Left hindlimb (tissue), 1 donor: ENCODE results near the gene PADI2.

Experiments
- DNase-seq: peaks from one replicate; pipeline ENCODE4 v3.0.0-alpha.2; 2018

PADI2 gene

DNA sequence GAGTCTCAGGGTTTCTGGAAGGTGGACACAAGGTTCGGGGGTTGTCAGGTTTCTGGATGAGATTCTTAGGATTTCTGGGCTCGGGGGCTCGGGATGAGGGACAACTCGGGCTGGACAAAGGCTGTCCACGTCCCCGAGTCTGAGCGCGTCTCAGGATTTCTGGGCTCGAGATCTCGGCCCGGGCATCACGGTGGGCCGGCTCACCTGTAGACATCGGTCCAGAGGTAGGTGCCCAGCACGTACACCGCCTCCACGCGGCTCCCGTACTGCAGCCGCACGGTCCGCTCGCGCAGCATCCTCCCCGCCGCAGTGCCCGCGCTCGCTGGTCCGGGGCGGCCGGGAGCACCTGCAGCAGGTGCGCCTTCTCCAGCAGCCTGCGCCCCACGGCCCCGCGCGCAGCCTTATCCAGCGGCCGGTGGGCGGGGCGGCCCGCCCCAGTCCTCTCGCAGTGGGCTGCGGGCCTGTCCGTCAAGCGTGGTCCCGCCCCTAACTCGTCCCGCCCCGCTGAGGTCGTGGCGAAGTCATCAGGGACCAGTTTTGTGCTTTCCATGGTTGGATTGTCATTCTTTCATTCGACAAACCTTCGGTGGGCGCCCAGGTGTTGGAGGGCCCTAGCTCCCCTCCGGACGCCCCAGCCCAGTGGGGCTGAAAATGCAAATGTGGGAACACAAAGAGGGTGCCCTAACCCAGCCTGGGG lies at the start of gene PADI2:
PADI2 (minus strand) TSS at position 376 of the 697 bp plus-strand sequence; CDS start at position 296, 80 bp downstream.
- no peak for DNase-seq

DNA sequence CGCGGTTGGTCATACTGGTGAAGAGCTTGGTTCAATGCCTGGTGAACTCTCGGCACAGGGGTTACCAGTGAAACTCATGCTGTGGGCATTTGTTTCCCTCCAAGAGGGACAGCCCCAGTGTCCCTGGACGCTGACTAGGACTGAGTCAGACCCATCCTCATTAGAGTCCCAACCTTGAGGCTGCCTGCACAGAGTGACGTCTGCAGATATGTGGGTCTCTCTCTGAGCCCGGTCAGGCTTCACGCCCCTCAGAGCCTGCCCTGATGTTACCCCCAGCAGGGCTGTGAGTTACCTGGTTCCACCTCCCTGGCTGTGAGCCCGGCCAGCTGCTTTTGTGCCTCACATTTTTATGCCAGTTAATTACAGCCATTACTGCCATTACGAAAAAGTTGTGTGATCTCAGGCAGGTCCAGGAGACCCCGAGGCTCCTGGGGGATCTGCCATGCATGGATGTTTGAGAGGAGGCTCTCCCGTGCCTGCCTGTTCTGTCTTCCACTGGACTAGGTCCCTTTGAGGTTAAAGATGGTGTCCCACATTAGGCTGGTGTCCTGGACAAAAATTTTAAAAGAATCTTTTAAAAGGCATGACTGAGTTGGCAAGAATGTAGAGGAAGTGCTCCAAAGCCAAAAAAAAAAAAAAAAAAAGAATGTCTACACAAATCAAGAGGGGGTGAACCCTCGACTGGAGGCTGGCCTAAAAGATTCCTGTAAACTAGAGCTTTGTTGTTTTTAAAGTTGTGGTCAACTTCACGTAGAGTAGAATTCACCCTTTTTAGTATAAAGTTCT lies 49.0 kb upstream of the PADI2 start:
- no peak for DNase-seq

DNA sequence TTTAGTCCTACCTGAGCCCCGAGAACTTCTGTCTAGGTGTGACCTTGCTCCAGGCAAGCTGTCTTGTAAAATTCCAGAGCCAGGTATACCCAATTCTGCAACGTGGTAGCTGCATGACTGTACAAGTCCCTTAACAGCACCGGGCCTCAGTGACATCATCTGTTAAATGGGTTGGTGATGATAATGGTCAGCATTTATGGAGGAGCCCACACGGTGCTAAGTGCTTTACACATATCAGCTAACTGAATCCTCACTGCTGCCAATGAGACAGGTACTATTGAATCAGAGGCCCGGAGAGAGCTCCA lies 48.5 kb upstream of the PADI2 start:
- DNase-seq, result no peak

DNA sequence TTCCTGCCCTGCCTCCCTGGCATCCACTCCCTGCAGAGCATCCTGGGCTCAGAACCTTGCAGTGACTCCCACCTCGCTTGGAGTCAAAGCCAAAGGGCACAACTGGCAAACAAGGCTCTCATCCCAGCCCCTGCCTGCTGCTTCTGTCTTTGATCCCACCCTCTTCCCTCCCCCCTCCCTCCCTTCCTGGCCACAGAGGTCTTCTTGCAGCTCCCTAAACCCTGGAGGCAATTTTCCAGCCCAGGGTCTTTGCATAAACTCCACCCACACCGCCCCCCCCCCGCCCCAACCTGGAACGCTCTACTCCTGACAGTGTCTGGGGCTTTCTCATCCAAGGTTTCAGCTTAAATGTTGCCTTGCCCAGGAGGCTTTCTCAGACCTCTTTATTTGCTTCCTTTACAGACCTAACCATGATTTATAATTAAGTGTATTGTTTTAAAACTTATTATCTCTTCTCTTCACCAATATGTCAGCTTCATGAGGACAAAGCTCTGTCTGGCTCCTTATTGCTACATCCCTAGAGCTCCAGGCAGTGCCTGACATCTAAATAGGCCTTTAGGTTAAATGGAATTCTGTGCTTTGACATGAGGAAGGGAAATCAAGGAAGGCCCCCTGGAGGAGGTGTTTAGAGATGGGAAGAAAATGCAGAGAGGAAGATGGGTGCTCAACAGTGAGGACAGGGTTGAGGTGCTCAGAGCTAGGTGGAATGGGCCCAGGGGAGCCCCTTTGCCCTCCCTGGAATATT lies 48.0 kb upstream of the PADI2 start:
- no peak for DNase-seq

DNA sequence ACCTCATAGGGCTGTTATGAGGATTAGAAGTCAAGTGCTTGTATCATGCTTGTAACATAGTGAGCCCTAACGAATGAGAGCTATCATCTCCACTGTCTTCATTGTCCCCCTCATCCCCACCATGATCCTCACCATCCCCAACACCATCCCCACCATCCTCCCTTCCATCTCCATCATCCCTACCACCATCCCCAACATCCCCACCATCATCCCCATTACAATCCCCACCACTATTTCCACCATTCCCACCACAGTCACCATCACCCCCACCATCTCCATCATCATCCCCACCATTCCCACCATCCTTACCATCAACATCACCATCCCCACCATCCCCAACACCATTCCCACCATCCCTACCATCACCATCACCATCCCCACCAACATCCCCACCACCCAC lies 46.6 kb upstream of the PADI2 start:
- DNase-seq, result no peak

DNA sequence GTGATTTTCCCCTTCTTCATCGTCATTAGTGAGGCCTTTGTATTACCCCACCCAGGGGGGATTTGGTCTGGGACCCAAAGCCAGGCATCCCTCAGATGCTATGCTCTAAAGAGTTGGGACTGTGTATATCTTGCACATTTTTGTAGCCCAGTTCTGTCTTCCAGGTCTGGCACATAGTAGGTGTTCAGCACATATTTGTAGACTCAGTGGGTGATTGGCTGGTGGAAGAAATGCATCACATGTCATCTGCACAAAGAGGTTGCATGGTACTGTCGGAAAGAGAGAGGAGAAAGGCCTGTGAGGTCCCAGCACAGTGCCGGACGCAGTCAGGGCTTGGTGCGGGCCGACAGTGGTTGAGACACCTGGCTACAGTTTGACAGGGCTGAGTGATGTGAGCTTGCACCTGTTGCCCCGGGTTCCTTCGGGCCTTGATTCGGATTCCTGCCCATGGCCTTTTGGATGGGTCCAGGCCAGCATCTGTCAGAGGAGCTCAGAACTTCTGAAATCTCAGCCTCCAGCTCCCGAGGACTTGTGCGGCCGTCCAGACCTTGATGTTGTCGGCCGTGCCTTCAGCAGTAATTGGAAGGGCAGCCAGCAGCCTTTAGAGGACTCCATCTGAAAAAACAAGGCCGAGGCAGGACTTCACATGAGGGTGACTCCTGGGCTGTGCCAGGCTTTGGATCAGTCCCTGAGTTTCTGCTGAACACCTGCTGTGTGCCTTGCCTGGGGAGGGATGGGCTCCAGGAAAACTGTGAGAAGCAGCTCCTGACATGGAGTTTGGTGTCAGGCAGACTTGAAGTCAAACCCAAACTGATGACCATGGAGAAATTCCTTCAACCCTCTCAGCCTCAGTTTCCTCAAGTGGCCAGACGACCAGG lies 44.8 kb upstream of the PADI2 start:
- DNase-seq, result no peak

DNA sequence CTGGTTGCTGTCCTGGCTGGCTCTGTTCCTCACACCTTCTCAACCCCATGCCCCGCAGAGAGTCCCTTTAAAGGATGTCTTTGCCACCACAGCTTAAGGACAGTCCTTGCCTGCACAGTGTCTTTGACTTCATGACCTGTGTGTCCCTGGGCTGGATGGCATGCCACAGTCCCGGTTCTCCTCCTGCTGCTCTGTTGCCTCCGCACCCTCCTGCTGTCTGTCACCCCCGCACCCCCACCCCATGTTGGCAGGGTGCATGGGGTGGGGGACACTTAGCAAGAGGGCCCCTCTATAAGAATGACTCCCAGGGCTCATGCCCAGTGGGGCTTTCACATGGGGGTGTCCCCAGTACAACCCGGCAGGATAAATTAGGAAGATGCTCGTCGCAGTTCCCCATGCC lies 44.1 kb upstream of the PADI2 start:
- no peak for DNase-seq

DNA sequence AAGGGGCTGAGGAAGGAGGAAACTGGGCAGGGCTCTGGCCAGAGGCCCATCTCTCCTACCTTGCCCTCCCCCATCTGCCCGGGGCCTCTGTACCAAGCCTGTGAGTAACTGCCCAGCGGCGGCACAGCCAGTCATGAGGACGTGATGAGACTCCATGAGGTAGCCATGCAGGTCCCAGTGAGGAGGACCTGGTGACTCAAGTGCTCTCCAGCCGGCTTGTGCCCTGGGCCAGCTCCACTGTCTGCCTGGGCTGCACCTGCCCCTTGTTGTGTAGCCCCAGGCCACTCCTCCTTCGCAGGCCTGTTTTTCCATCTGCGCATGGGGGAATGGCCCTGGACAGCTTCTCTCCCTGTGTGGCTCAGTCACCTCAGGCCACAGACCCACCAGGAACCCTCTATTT lies 43.7 kb upstream of the PADI2 start:
- DNase-seq, result no peak

DNA sequence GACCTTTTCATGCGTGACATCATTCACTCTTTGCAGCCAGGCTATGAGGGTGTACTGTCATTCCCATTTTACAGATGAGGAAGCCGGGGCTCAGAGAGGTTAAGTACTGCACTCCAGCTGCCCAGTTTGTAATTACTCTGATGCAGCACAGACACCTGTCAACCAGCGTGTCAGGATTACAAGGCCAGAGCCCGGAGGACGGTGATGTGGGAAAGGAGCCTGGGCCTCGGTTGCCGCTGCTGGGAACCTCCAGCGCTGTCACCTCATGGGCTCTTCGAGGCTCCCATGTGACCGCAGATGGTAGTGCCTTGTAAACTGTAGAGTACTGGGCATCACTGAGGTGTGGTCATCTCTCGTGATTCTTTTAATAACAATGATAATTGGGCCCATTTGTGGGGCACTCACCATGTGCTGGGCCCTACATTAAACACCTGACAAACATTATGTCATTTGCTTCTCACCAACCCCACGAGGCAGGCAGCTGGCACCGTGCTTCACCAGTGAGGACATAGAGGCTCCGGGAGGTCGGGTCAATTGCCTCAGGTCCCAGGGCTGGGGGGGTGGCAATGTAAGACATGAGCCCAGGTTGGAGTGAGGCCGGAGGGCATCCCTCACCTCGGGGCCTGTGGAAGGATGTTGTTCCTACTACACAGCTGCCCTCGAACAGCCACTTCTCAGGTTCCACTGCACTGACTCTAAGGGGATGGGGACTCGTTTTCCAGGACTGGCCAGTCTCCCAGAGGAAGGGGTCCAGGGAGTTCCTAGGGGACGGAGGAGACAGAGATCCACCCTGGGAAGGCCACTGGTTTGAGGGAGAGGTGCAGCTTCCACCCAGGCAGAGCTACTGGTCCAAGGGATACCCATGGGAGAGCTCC lies 42.9 kb upstream of the PADI2 start:
- no peak for DNase-seq

DNA sequence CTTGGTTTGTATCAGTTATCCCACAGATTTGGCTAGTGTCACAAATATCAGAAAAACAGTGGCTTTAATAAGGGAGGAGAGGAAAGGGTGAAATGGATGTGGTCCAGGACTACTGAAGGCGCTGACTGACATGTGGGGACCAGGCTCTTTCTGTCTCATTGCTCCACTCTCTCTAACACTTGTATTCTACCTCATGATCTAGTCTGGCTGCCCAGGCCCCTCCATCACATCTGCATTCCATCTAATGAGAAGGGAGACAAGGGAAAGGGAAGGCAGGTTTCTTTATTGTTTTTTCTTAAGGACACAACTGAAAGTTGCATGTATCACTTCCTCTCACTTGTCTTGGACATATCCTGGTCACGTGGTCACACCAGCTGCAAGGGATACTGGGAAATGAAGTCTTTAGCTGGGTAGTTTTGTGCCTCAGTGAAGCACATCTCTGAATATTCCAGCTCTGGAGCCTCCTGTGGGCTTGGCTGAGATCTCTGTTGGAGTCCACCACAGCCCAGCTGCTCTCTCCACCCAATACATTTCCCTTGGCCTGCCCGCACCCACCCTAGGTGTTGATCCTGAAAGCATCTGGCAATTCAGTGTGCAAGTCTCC lies 42.0 kb upstream of the PADI2 start:
- no peak for DNase-seq

DNA sequence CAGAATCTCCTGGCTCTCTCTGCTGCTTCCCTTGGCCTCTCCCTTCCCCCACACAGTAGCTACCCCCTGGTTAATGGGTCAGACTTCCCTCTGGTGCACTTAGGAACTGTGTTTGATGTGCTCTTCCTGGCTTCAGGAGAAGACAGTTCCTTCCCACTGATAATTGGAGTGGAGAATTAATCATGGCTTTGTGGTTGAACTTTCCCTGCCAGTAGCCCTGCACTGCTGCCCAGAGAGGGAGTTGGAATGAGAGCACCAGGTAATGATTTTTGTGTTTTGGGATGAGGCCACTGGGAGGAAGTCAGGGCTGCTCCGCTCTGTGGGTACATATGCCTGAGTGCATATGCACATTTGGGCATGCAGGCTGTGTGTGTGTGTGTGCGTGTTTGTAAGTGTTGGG lies 39.7 kb upstream of the PADI2 start:
- no peak for DNase-seq

DNA sequence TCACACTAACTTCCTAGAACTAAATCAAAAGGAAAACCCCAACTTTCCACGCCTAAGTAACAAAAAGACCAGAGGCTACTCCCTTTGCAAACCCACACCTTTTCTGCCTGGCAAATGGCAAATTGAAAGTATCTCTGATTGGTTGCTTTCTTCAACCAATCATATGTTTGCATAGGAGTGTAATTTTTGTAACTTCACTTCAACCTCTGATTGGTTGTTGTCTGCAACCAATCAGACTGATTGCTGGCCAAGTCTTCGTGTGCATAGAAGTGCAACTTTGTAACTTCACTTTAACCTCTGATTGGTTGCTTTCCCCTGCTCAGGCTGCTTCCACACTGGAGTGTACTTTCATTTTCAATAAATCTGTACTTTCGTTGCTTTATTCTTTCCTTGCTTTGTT lies 36.9 kb upstream of the PADI2 start:
- no peak for DNase-seq

DNA sequence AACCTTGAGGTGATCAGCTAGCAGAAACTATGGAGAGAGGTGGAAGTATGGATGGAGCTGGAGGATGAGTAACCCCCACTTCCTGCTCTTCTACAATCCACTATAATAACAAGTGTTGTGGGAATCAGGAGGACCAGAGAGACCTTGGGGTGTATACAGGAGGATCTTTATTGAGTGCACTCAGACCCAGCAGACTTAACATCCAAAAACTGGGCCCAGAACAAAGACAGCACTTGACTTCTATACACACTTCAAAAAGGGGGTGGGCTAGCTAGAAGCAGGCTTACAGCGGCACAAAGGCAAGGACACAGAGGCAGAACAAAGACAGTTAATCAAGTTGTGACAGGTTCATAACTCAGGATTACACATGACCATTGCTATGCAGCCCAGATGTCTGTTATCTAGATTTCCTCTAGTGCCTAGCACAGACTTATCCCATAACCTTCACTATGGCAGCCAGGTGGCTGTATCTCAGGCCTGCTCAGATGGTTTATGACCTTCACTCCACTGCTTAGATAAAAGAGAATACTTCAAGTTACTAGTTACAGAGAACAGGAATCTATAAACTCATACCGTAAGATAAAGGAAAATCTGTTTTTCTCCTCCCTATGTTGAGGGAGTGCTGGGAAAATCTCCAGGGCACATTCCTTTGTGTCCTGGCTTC lies 36.1 kb upstream of the PADI2 start:
- DNase-seq, result no peak

DNA sequence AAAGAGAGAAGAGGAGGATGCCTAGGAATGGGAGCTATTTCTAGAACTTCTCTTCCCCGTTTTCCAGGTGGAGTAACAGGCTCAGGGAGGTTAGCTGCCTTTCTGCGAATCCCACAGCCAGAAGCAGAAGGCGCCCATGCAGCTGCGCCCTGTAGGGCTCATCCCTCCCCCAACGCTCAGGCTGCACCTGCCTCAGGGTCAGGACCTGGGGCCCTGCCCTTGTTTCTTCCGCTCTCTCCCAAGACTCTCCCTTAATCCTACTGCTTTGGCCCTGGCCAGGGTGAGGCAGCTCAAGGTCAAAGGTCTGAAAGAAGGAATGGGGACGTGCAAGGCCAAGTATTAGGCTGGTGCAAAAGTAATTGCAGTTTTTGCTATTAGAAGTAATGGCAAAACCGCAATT lies 30.5 kb upstream of the PADI2 start:
- DNase-seq, result no peak

DNA sequence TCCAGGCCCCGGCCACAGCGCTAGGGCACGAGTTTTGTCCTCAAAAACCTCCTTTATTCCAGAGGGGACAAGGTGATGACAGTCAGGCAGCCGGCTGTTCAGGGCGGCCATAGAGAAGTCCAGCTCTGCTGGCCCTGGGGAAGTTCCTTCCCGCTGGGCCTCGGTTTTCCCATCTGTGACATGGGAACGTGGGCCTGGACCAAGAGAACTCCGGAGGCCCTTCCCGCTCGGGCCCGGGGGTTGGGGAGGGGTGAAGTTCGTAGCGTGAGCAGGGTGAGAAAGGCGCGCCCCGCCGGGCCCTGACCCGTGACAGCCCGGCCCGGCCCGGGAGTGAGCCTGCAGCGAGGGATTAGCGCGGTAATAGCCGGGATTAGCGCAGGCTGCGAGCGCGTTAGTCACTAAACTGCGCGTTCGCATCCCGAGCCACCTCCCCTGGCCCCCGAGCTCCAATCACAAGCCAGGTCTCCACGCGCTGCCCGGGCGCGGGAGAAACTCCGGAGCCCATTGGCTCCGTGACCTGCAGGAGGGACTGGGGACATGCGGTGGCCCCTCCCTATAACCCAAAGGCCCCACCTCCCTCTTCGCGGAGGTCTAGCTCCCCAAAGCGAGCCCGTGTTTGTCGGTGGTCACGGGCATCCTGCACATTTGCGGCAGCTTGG lies 29.8 kb upstream of the PADI2 start:
- no peak for DNase-seq

DNA sequence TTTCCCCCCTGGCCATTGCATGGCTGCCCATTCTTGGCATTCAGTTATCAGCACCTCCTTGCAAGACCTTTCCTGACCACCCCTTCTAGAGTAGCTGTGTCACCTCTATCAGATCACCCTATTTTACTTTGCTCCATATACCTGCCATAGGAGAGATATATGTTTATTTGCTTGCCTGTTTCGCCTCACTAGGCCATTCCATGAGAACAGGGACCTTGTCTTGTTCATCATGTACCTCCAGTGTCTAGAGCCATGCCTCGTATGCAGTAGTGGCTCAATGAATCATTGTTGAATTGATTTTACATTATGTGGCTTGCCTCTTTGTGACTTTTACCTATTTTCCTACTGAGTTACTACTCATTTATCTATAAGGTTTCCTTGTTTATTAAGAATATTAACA lies 26.4 kb upstream of the PADI2 start:
- DNase-seq, result no peak

DNA sequence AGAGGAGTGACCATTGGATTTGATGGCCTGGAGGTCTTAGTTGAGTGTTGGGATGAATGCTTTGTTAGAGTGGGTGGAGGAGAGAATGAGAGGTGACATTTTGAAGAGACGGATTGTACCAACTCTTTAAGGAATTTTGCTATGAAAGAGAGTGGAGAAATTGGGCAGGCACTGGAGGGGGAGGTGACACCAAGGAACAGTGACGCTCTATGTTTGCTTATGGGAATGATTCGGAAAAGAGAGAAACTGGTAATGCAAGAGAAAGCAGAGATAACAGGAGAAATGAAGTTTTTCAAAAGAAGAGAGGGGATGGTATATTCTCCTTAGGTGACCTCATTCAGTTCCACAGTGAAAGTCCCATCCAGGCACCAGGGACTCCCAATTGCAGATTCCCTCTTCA lies 24.5 kb upstream of the PADI2 start:
- no peak for DNase-seq

DNA sequence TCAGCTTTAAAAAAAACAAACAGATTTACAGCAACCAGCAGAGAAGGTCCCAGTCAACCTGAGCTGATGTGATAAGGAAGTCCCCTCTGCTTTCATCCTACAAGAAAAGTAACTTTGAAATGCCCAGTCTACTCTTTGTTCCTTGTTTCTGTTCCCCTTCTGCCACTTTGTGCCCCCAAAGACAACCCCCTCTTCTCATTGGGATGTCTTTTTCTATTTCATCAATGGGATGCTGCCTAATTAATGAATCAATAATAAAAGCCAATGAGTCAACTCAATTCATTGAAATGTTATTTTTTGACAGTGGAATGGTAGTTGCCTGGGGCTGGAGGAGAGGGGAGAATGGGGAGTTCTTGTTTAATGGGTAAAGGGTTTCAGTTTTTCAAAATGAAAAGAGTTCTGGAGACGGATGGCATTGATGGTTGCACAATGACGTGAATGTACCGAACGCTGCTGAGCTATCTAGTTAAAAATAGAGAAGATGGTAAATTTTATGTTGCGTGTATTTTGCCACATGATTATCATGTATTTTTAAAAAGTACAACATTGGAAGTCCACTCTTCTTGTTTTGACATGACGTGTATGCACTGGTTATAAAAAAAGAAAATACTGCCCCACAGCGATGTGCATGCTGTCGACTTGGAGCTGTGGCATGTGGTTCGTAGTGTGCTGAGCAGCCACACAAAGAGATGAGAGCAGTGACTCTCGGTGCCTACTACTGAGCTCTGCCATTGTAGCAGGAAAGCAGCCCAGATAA lies 22.4 kb upstream of the PADI2 start:
- DNase-seq, result no peak

DNA sequence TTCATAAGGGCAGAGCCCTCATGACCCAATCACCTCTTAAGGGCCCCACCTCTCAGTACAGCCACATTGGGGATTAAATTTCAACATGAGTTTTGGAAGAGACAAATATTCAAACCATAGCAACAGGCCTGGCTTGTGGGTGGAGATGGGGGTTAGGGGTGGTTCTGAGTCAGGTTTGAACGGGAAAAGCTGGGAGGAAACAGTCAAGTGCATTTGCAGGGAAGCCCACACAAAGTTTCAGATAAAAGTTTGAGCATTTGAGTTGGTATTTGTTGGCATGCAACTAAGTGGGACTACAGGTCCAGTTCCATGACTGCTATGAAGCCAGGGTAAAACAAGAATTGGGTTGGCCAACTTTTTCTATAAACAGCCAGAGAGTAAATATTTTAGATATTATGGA lies 21.0 kb upstream of the PADI2 start:
- DNase-seq, result no peak

DNA sequence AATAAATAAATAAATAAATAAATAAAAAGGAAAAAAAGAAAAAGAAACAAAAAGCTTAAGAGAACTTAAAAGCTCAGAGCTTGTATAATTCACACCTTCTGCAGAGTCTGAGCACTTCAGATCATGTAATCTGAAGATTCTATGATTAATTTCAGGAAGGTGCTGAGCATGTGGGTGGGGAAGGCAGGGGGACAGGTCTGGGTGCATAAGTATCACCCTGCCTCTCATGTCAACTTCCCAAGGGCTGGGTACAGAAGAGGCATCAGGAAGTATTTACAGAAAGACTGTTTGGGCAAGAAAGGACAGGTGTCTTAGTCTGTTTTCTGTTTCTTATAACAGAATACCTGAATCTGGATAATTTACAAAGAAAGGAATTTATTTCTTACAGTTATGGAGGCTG lies 20.4 kb upstream of the PADI2 start:
- DNase-seq, result no peak
